ENCODE data around the gene GALNT10.
A peak's percentile ranks its signal among the peaks of the same experiment; 100 is the strongest.

GALNT10 gene

GRCh38 chr5:154278186-154278585 lies 87.7 kb downstream of the GALNT10 start:
- H3K36me3 ChIP-seq (replicated peaks): no peaks in the 10 kb centered on the region
- H3K9me3 ChIP-seq: no peaks in the 10 kb centered on the region
- peak; percentile 45 to 96 for DNase-seq (ENCODE audit: low spot score in 2 of 2)
- no peak overlapping the region for H3K4me3 ChIP-seq
- no peaks in the 10 kb centered on the region for H3K27me3 ChIP-seq (ENCODE audit: low read depth)
- in situ Hi-C loops (cut with MboI; ENCODE audit: low sequenced_read_pairs): no loop called here
- H3K4me1 ChIP-seq: peaks cover 27% of the 10 kb centered on the region

GRCh38 chr5:154278908-154279307 lies 88.4 kb downstream of the GALNT10 start:
- Histone ChIP-seq H3K4me3 (no peak overlapping the region), H3K9me3 (no peaks in the 10 kb centered on the region), H3K4me1 (peaks cover 27% of the 10 kb centered on the region), H3K36me3 (replicated peaks) (no peaks in the 10 kb centered on the region), H3K27me3 (ENCODE audit: low read depth) (no peaks in the 10 kb centered on the region)
- in situ Hi-C loops (cut with MboI; ENCODE audit: low sequenced_read_pairs): no loop called here
- no peak for DNase-seq (ENCODE audit: low spot score in 2 of 2)

GRCh38 chr5:154284433-154284832 lies 93.9 kb downstream of the GALNT10 start:
- in situ Hi-C loops (cut with MboI; ENCODE audit: low sequenced_read_pairs): no loop called here
- Histone ChIP-seq H3K4me1 (peaks cover 37% of the 10 kb centered on the region), H3K27me3 (ENCODE audit: low read depth) (no peaks in the 10 kb centered on the region), H3K4me3 (no peak overlapping the region), H3K9me3 (no peaks in the 10 kb centered on the region), H3K36me3 (replicated peaks) (no peaks in the 10 kb centered on the region)
- no peak for DNase-seq (ENCODE audit: low spot score in 2 of 2)

- Histone ChIP-seq H3K9me3 (no peaks in the 10 kb centered on the region), H3K27me3 (ENCODE audit: low read depth) (no peaks in the 10 kb centered on the region), H3K4me3 (no peak overlapping the region), H3K36me3 (replicated peaks) (no peaks in the 10 kb centered on the region), H3K4me1 (peaks cover 37% of the 10 kb centered on the region)
- in situ Hi-C loops (cut with MboI; ENCODE audit: low sequenced_read_pairs): no loop called here
- DNase-seq (ENCODE audit: low spot score in 2 of 2): peak; percentile 40 to 48
These were observed 95.3 kb downstream of the GALNT10 start for GRCh38 chr5:154285661-154286408.

- no peak for DNase-seq (ENCODE audit: low spot score in 2 of 2)
- H3K4me3 ChIP-seq: no peak overlapping the region
- in situ Hi-C loops (cut with MboI; ENCODE audit: low sequenced_read_pairs): no loop called here
- peaks cover 37% of the 10 kb centered on the region for H3K4me1 ChIP-seq
- no peaks in the 10 kb centered on the region for H3K36me3 ChIP-seq (replicated peaks)
- H3K9me3 ChIP-seq: no peaks in the 10 kb centered on the region
- H3K27me3 ChIP-seq (ENCODE audit: low read depth): no peaks in the 10 kb centered on the region
These were observed 96.0 kb downstream of the GALNT10 start for GRCh38 chr5:154286557-154286956.

- H3K4me1 ChIP-seq: peaks cover 37% of the 10 kb centered on the region
- H3K4me3 ChIP-seq: no peak overlapping the region
- H3K9me3 ChIP-seq: no peaks in the 10 kb centered on the region
- DNase-seq (ENCODE audit: low spot score in 2 of 2): peak in 1 of 2 experiments; percentile 19
- in situ Hi-C loops (cut with MboI; ENCODE audit: low sequenced_read_pairs): no loop called here
- H3K27me3 ChIP-seq (ENCODE audit: low read depth): no peaks in the 10 kb centered on the region
- no peaks in the 10 kb centered on the region for H3K36me3 ChIP-seq (replicated peaks)
These were observed 96.6 kb downstream of the GALNT10 start for GRCh38 chr5:154287136-154287535.

GRCh38 chr5:154288145-154288544 lies 97.6 kb downstream of the GALNT10 start:
- DNase-seq (ENCODE audit: low spot score in 2 of 2): peak; percentile 8 to 13
- in situ Hi-C loops (cut with MboI; ENCODE audit: low sequenced_read_pairs): no loop called here
- H3K27me3 ChIP-seq (ENCODE audit: low read depth): no peaks in the 10 kb centered on the region
- H3K36me3 ChIP-seq (replicated peaks): no peaks in the 10 kb centered on the region
- H3K9me3 ChIP-seq: no peaks in the 10 kb centered on the region
- H3K4me1 ChIP-seq: peaks cover 37% of the 10 kb centered on the region
- no peak overlapping the region for H3K4me3 ChIP-seq

- no peaks in the 10 kb centered on the region for H3K27me3 ChIP-seq (ENCODE audit: low read depth)
- H3K9me3 ChIP-seq: no peaks in the 10 kb centered on the region
- peaks cover 19% of the 10 kb centered on the region for H3K4me1 ChIP-seq
- no peak overlapping the region for H3K4me3 ChIP-seq
- in situ Hi-C loops (cut with MboI; ENCODE audit: low sequenced_read_pairs): no loop called here
- DNase-seq (ENCODE audit: low spot score in 2 of 2): no peak
- no peaks in the 10 kb centered on the region for H3K36me3 ChIP-seq (replicated peaks)
These were observed 101.4 kb downstream of the GALNT10 start for GRCh38 chr5:154291917-154292316.

- Histone ChIP-seq H3K4me1 (peaks cover 8% of the 10 kb centered on the region), H3K9me3 (no peaks in the 10 kb centered on the region), H3K4me3 (no peak overlapping the region), H3K36me3 (replicated peaks) (no peaks in the 10 kb centered on the region), H3K27me3 (ENCODE audit: low read depth) (no peaks in the 10 kb centered on the region)
- DNase-seq (ENCODE audit: low spot score in 2 of 2): no peak
- in situ Hi-C loops (cut with MboI; ENCODE audit: low sequenced_read_pairs): no loop called here
These were observed 102.7 kb downstream of the GALNT10 start for GRCh38 chr5:154293219-154293618.

- DNase-seq (ENCODE audit: low spot score in 2 of 2): no peak
- Histone ChIP-seq H3K4me1 (no peaks in the 10 kb centered on the region), H3K4me3 (no peak overlapping the region), H3K9me3 (no peaks in the 10 kb centered on the region), H3K36me3 (replicated peaks) (no peaks in the 10 kb centered on the region), H3K27me3 (ENCODE audit: low read depth) (no peaks in the 10 kb centered on the region)
- in situ Hi-C loops (cut with MboI; ENCODE audit: low sequenced_read_pairs): no loop called here
These were observed 105.0 kb downstream of the GALNT10 start for GRCh38 chr5:154295551-154295950.

- in situ Hi-C loops (cut with MboI; ENCODE audit: low sequenced_read_pairs): no loop called here
- DNase-seq (ENCODE audit: low spot score in 2 of 2): no peak
- no peaks in the 10 kb centered on the region for H3K27me3 ChIP-seq (ENCODE audit: low read depth)
- no peak overlapping the region for H3K4me3 ChIP-seq
- no peaks in the 10 kb centered on the region for H3K36me3 ChIP-seq (replicated peaks)
- no peaks in the 10 kb centered on the region for H3K4me1 ChIP-seq
- H3K9me3 ChIP-seq: no peaks in the 10 kb centered on the region
These were observed 106.1 kb downstream of the GALNT10 start for GRCh38 chr5:154296525-154297159.

- DNase-seq (ENCODE audit: low spot score in 2 of 2): no peak
- in situ Hi-C loops (cut with MboI; ENCODE audit: low sequenced_read_pairs): no loop called here
- H3K36me3 ChIP-seq (replicated peaks): no peaks in the 10 kb centered on the region
- H3K4me3 ChIP-seq: no peak overlapping the region
- H3K4me1 ChIP-seq: no peaks in the 10 kb centered on the region
- H3K9me3 ChIP-seq: no peaks in the 10 kb centered on the region
- H3K27me3 ChIP-seq (ENCODE audit: low read depth): no peaks in the 10 kb centered on the region
These were observed 107.5 kb downstream of the GALNT10 start for GRCh38 chr5:154298065-154298464.

- Histone ChIP-seq H3K9me3 (no peaks in the 10 kb centered on the region), H3K36me3 (replicated peaks) (no peaks in the 10 kb centered on the region), H3K27me3 (ENCODE audit: low read depth) (no peaks in the 10 kb centered on the region), H3K4me3 (no peak overlapping the region), H3K4me1 (no peaks in the 10 kb centered on the region)
- in situ Hi-C loops (cut with MboI; ENCODE audit: low sequenced_read_pairs): no loop called here
- DNase-seq (ENCODE audit: low spot score in 2 of 2): no peak
These were observed 109.8 kb downstream of the GALNT10 start for GRCh38 chr5:154300207-154300883.

- in situ Hi-C loops (cut with MboI; ENCODE audit: low sequenced_read_pairs): no loop called here
- no peaks in the 10 kb centered on the region for H3K4me1 ChIP-seq
- DNase-seq (ENCODE audit: low spot score in 2 of 2): no peak
- no peaks in the 10 kb centered on the region for H3K27me3 ChIP-seq (ENCODE audit: low read depth)
- no peaks in the 10 kb centered on the region for H3K9me3 ChIP-seq
- H3K4me3 ChIP-seq: no peak overlapping the region
- H3K36me3 ChIP-seq (replicated peaks): no peaks in the 10 kb centered on the region
These were observed 111.2 kb downstream of the GALNT10 start for GRCh38 chr5:154301726-154302125.
